OCI-LY3 (cell line): Measurements from ENCODE around the gene SPINK8.

ENCODE experiments used
- CTCF ChIP-seq: fragments of 200-600, 300-600 bp; sonication (generic); IDR thresholded peaks from 2 replicates; pipeline ENCODE4 v1.5.1; 2014; ENCODE audit warnings: antibody characterized with exemption, low read length, low read depth
- EZH2phosphoT487 ChIP-seq: fragments of 200-600 bp; shearing (Covaris generic); IDR thresholded peaks from 2 replicates; pipeline ENCODE4 v1.6.1; 2018; ENCODE audit warnings: antibody characterized with exemption, mixed run types, low read depth

- TF ChIP-seq CTCF (no peak), EZH2phosphoT487 (no peak)
These were observed 36.4 kb upstream of the SPINK8 start for GRCh38 chr3:48369693-48370332.
